ENCODE measurements around the gene COQ8A.
"Not testable (repeated sequence)": the region's sequence is repeated elsewhere in the genome, so short reads cannot be mapped to it uniquely, and the experiment has no call there.

COQ8A gene

GRCh38 chr1:226953175-226953800, 13.2 kb downstream of the COQ8A start:
- DNase-seq, result no peak

- DNase-seq, result no peak
These were observed 14.2 kb downstream of the COQ8A start for GRCh38 chr1:226954337-226954736.

GRCh38 chr1:226954777-226955176, 14.7 kb downstream of the COQ8A start:
- no peak for DNase-seq

GRCh38 chr1:226955857-226956256, 15.8 kb downstream of the COQ8A start:
- DNase-seq, result not testable (repeated sequence)

- DNase-seq, result no peak
These were observed 17.0 kb downstream of the COQ8A start for GRCh38 chr1:226956942-226957713.

GRCh38 chr1:226957714-226958113, 17.6 kb downstream of the COQ8A start:
- DNase-seq, result no peak

- no peak for DNase-seq
These were observed 18.2 kb downstream of the COQ8A start for GRCh38 chr1:226958300-226958699.

GRCh38 chr1:226960256-226960655, 20.2 kb downstream of the COQ8A start:
- no peak for DNase-seq

GRCh38 chr1:226960944-226961765, 21.1 kb downstream of the COQ8A start:
- no peak for DNase-seq

- DNase-seq, result no peak
These were observed 22.6 kb downstream of the COQ8A start for GRCh38 chr1:226962421-226963391.

- DNase-seq, result no peak
These were observed 24.0 kb downstream of the COQ8A start for GRCh38 chr1:226964068-226964425.

GRCh38 chr1:226964611-226965486, 24.8 kb downstream of the COQ8A start:
- DNase-seq, result no peak

GRCh38 chr1:226965581-226966440, 25.7 kb downstream of the COQ8A start:
- DNase-seq, result no peak

- DNase-seq, result no peak
These were observed 26.6 kb downstream of the COQ8A start for GRCh38 chr1:226966683-226967082.

GRCh38 chr1:226967665-226968064, 27.6 kb downstream of the COQ8A start:
- no peak for DNase-seq

GRCh38 chr1:226971765-226972164, 31.7 kb downstream of the COQ8A start:
- DNase-seq, result no peak

- no peak for DNase-seq
These were observed 32.8 kb downstream of the COQ8A start for GRCh38 chr1:226972931-226973330.

- DNase-seq, result no peak
These were observed 33.3 kb downstream of the COQ8A start for GRCh38 chr1:226973371-226973897.

- no peak for DNase-seq
These were observed 33.9 kb downstream of the COQ8A start for GRCh38 chr1:226973898-226974543.
